ENCODE measurements around the gene DHRS11.

The DHRS11 gene

GRCh38 chr17:36616061-36617029 lies 24.7 kb downstream of the DHRS11 start:
- Histone ChIP-seq H3K9ac (no peak overlapping the region), H2AFZ (ENCODE audit: low read depth) (no peak overlapping the region), H3K4me2 (no peak overlapping the region), H4K20me1 (ENCODE audit: insufficient read depth) (no peaks in the 10 kb centered on the region), H3K4me1 (ENCODE audit: low read depth, poor library complexity, severe bottlenecking) (peaks cover 10% of the 10 kb centered on the region), H3K4me3 (IDR thresholded peaks at IDR 0.05; ENCODE audit: insufficient read depth, low read depth, low read length) (no peak overlapping the region), H3K27me3 (ENCODE audit: insufficient read depth, low read depth) (no peaks in the 10 kb centered on the region), H3K36me3 (ENCODE audit: insufficient read depth) (no peaks in the 10 kb centered on the region), H3K27ac (no peak overlapping the region), H3K79me2 (ENCODE audit: insufficient read depth, low read depth) (no peaks in the 10 kb centered on the region)
- no peak for TF ChIP-seq CTCF (conservative IDR thresholded peaks at IDR 0.05; ENCODE audit: low read depth, low read length)

GRCh38 chr17:36617773-36618172 lies 26.1 kb downstream of the DHRS11 start:
- Histone ChIP-seq H3K27me3 (ENCODE audit: insufficient read depth, low read depth) (no peaks in the 10 kb centered on the region), H3K79me2 (ENCODE audit: insufficient read depth, low read depth) (no peaks in the 10 kb centered on the region)
- no peak for TF ChIP-seq CTCF (conservative IDR thresholded peaks at IDR 0.05; ENCODE audit: low read depth, low read length)

GRCh38 chr17:36623281-36623680 lies 31.6 kb downstream of the DHRS11 start:
- H3K4me1 ChIP-seq (ENCODE audit: low read depth, poor library complexity, severe bottlenecking): no peaks in the 10 kb centered on the region
- no peaks in the 10 kb centered on the region for H3K79me2 ChIP-seq (ENCODE audit: insufficient read depth, low read depth)
- TF ChIP-seq CTCF (conservative IDR thresholded peaks at IDR 0.05; ENCODE audit: low read depth, low read length): no peak
- H2AFZ ChIP-seq (ENCODE audit: low read depth): no peak overlapping the region
- H3K27me3 ChIP-seq (ENCODE audit: insufficient read depth, low read depth): no peaks in the 10 kb centered on the region
- no peak overlapping the region for H3K9ac ChIP-seq
- H3K4me3 ChIP-seq (IDR thresholded peaks at IDR 0.05; ENCODE audit: insufficient read depth, low read depth, low read length): no peak overlapping the region
- no peaks in the 10 kb centered on the region for H3K36me3 ChIP-seq (ENCODE audit: insufficient read depth)
- H3K4me2 ChIP-seq: no peak overlapping the region
- H3K27ac ChIP-seq: no peak overlapping the region
- H4K20me1 ChIP-seq (ENCODE audit: insufficient read depth): no peaks in the 10 kb centered on the region

More at GRCh38 chr17:36617773-36618172, 26.1 kb downstream of the DHRS11 start:
- H3K27ac ChIP-seq: no peak overlapping the region
- no peak overlapping the region for H3K4me2 ChIP-seq
- H3K9ac ChIP-seq: no peak overlapping the region
- no peak overlapping the region for H2AFZ ChIP-seq (ENCODE audit: low read depth)
- peaks cover 8% of the 10 kb centered on the region for H3K4me1 ChIP-seq (ENCODE audit: low read depth, poor library complexity, severe bottlenecking)
- no peaks in the 10 kb centered on the region for H3K36me3 ChIP-seq (ENCODE audit: insufficient read depth)
- no peaks in the 10 kb centered on the region for H4K20me1 ChIP-seq (ENCODE audit: insufficient read depth)
- no peak overlapping the region for H3K4me3 ChIP-seq (IDR thresholded peaks at IDR 0.05; ENCODE audit: insufficient read depth, low read depth, low read length)

GRCh38 chr17:36625188-36625587 lies 33.5 kb downstream of the DHRS11 start:
- Histone ChIP-seq H3K27me3 (ENCODE audit: insufficient read depth, low read depth) (no peaks in the 10 kb centered on the region), H4K20me1 (ENCODE audit: insufficient read depth) (no peaks in the 10 kb centered on the region), H3K4me2 (no peak overlapping the region), H3K9ac (no peak overlapping the region), H3K4me3 (IDR thresholded peaks at IDR 0.05; ENCODE audit: insufficient read depth, low read depth, low read length) (no peak overlapping the region), H3K36me3 (ENCODE audit: insufficient read depth) (no peaks in the 10 kb centered on the region), H3K27ac (no peak overlapping the region), H2AFZ (ENCODE audit: low read depth) (no peak overlapping the region), H3K4me1 (ENCODE audit: low read depth, poor library complexity, severe bottlenecking) (no peaks in the 10 kb centered on the region), H3K79me2 (ENCODE audit: insufficient read depth, low read depth) (no peaks in the 10 kb centered on the region)
- no peak for TF ChIP-seq CTCF (conservative IDR thresholded peaks at IDR 0.05; ENCODE audit: low read depth, low read length)

All from KMS-11 (cell line).